ENCODE results near the gene SLC24A3.

Gene SLC24A3

GRCh38 chr20:19272976-19273654 lies 60.7 kb downstream of the SLC24A3 start:
- DNase-seq (ENCODE audit: low spot score): no peak

- no peak for DNase-seq (ENCODE audit: low spot score)
Observed at GRCh38 chr20:19274001-19274400, 61.6 kb downstream of the SLC24A3 start.

GRCh38 chr20:19274412-19275015 lies 62.1 kb downstream of the SLC24A3 start:
- DNase-seq (ENCODE audit: low spot score): no peak

- DNase-seq (ENCODE audit: low spot score): no peak
Observed at GRCh38 chr20:19275038-19275629, 62.7 kb downstream of the SLC24A3 start.

- DNase-seq (ENCODE audit: low spot score): no peak
Observed at GRCh38 chr20:19275630-19276071, 63.2 kb downstream of the SLC24A3 start.

GRCh38 chr20:19277381-19277780 lies 64.9 kb downstream of the SLC24A3 start:
- no peak for DNase-seq (ENCODE audit: low spot score)

- DNase-seq (ENCODE audit: low spot score): no peak
Observed at GRCh38 chr20:19283490-19284025, 71.1 kb downstream of the SLC24A3 start.

GRCh38 chr20:19284400-19285178 lies 72.1 kb downstream of the SLC24A3 start:
- no peak for DNase-seq (ENCODE audit: low spot score)

GRCh38 chr20:19285436-19285835 lies 73.0 kb downstream of the SLC24A3 start:
- no peak for DNase-seq (ENCODE audit: low spot score)

GRCh38 chr20:19288061-19288460 lies 75.6 kb downstream of the SLC24A3 start:
- no peak for DNase-seq (ENCODE audit: low spot score)

- no peak for DNase-seq (ENCODE audit: low spot score)
Observed at GRCh38 chr20:19288636-19289035, 76.2 kb downstream of the SLC24A3 start.

- no peak for DNase-seq (ENCODE audit: low spot score)
Observed at GRCh38 chr20:19289451-19289850, 77.0 kb downstream of the SLC24A3 start.

GRCh38 chr20:19291024-19291817 lies 78.8 kb downstream of the SLC24A3 start:
- no peak for DNase-seq (ENCODE audit: low spot score)

GRCh38 chr20:19291818-19292132 lies 79.3 kb downstream of the SLC24A3 start:
- no peak for DNase-seq (ENCODE audit: low spot score)

GRCh38 chr20:19292254-19292653 lies 79.8 kb downstream of the SLC24A3 start:
- DNase-seq (ENCODE audit: low spot score): no peak

- DNase-seq (ENCODE audit: low spot score): no peak
Observed at GRCh38 chr20:19295076-19295475, 82.6 kb downstream of the SLC24A3 start.

- no peak for DNase-seq (ENCODE audit: low spot score)
Observed at GRCh38 chr20:19298652-19299051, 86.2 kb downstream of the SLC24A3 start.

GRCh38 chr20:19300395-19300794 lies 88.0 kb downstream of the SLC24A3 start:
- no peak for DNase-seq (ENCODE audit: low spot score)

- DNase-seq (ENCODE audit: low spot score): no peak
Observed at GRCh38 chr20:19301142-19301541, 88.7 kb downstream of the SLC24A3 start.

- no peak for DNase-seq (ENCODE audit: low spot score)
Observed at GRCh38 chr20:19301843-19302242, 89.4 kb downstream of the SLC24A3 start.

- no peak for DNase-seq (ENCODE audit: low spot score)
Observed at GRCh38 chr20:19302714-19303113, 90.3 kb downstream of the SLC24A3 start.

GRCh38 chr20:19304389-19304788 lies 91.9 kb downstream of the SLC24A3 start:
- no peak for DNase-seq (ENCODE audit: low spot score)
